NCI-H1105 (cell line): ENCODE results near the gene ABCB11.
A peak's percentile ranks its signal among the peaks of the same experiment; 100 is the strongest.
"Not testable (repeated sequence)": the region's sequence is repeated elsewhere in the genome, so short reads cannot be mapped to it uniquely, and the experiment has no call there.

Source experiments
- DNase-seq: peaks from one replicate; lab custom pipeline; 2025; lab: John Stamatoyannopoulos, UW

The ABCB11 gene

DNA sequence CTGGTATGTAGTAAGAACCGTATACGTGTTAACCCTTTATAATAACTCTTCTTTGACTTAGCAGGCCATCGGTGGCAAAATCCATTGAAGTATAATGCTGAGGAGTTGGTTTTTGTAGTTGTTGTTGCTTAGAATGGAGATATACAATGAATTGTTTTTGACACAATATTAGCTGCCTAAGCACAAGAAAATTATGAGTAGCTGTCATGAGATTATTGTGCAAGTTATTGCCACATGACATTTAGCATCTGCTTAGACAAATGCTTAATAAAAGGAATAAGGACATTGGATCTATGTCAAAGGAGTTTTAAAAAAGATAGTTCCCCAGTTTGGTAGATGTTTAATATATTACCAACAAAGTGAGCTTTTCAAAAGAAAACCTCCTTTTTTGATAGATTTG is 59.9 kb downstream of the ABCB11 start:
- no peak for DNase-seq

GRCh38 chr2:168970711-168971233 is 60.4 kb downstream of the ABCB11 start:
- DNase-seq: no peak

DNA sequence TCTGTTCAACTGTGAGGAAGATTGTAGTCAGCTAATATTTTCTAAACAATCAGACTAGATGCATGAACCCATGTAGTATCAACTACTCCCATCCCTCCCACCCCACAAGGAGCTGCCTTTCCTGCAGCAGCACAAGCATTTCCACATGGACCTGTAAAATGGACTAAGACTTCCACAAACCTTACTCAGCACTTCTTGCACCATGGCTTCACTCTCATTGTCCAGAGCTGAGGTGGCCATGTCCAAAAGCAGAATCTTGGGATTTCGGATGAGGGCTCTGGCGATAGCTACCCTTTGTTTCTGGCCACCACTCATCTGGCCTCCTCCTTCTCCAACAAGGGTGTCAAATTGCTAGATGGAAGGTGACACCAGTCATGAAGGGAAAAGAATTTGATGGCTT is 61.3 kb downstream of the ABCB11 start:
- no peak for DNase-seq

DNA sequence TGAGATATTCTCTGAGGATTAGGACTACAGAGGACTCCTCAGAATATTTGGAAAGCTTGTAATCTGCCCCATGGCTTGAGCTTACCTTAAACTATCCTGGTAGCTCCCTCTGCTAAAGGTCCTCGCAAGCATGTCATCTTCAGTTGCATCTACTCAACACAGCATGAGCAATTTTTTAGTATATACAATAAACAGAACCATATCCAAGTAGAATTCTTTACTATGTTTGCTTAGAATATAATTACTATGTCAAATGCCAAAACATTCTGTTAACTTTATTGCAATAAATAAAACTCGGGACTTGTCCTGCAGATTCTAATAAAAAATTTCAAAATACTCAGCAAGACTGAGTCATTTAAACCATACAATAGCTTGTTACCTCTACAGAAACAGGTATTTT is 62.8 kb downstream of the ABCB11 start:
- DNase-seq: no peak

- DNase-seq: no peak
Measured at GRCh38 chr2:168964251-168964807, 66.8 kb downstream of the ABCB11 start.

- no peak for DNase-seq
Measured at GRCh38 chr2:168962636-168963035, 68.5 kb downstream of the ABCB11 start.

DNA sequence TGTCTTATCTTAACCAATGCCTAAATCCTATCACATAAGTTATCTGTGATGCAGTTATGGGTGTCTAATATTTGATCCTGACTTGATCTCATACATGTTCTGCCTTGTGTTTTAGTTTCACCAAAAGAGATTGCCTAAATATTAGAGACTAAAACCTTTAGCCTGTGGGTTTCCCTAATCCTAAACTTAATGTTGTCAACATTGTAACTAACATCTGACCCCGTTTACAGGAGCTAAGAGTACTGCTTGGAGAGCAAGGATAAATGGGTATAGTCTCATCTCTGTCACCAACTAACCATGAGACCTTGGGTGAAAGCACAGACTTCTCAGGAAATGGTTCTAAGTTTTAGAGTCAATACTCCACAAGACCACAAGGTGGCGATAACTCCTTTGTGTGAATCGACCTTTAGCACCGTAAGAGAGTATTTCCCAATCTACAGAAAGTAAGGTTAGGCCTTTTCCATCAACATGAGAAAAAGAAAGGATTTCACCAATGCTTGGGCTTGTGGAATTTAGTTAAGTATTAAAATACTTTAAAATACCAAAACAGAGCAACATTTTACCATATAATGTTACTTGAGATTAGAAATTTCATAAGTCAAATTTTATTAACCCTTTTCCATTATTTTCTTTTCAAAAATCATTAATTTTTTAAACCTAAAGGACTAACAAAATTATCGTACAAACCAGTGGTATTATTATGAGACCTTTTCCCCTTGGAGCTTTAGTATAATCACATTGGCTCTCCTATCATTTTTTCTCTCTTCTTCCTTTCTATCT is 69.5 kb downstream of the ABCB11 start:
- DNase-seq: peak; percentile 31

DNA sequence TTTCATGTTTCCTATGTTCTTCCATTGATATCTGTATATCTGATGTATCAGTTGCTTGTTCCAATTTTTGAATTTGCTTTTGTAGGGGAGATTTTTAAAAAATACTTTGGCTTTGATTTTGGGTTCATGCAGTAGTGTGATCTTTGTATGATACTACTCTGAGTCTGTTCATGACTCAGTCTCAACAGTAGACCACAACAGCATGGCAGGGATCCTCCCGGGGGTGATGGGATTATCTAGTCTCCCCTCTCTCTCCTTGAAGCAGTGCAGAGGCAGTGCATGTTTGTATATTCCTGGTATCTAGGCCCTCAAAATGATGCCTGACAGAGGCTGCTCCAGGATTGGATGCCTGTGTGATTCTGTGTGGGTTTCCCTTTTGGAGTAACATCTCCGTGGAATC is 74.7 kb downstream of the ABCB11 start:
- DNase-seq: no peak

DNA sequence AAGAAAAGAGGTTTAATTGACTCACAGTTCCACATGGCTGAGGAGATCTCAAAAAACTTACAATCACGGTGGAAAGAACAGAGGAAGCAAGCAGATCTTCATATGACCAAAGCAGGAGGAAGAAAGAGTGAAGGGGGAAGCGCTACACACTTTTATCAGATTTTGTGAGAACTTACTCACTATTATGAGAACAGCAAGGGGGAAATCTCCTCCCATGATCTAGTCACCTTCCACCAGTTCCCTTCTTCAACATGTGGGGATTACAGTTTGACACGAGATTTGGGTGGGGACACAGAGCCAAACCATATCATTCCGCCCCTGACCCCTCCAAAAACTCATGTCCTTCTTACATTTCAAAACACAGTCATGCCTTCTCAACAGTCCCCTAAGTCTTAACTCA is 75.8 kb downstream of the ABCB11 start:
- DNase-seq: no peak

DNA sequence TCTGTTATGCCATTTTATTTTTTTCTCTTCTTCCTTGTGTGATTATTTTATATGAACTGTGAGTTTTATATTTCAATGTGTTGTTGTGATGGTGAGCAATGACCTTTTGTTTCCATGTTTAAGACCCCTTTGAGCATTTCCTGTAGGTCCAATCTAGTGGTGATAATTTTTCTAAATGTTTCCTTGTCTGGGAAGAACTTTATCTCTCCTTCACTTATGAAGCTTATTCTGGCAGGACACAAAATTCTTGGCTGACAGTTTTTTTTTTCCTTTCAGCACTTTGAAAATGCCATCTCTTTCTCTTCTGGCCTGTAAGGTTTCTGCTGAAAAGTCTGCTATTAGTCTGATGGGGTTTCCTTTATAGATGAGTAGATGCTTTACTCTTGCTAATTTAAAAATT is 76.9 kb downstream of the ABCB11 start:
- no peak for DNase-seq

DNA sequence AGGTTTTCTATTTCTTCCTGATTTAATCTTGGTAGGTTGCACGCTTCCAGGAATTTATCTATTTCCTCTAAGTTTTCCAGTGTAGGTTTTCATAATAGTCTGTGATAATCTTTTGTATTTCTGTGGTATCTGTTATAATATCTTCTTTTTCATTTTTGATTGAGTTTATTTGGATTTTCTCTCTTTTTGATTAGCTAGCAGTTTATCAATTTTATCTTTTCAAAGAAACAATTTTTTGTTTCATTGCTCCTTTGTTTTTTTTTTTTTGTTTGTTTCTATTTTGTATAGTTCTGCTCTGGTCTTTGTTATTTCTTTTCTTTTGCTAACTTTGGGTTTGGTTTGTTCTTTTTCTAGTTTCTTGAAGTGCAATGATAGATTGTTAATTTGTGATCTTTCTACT is 78.7 kb downstream of the ABCB11 start:
- no peak for DNase-seq

DNA sequence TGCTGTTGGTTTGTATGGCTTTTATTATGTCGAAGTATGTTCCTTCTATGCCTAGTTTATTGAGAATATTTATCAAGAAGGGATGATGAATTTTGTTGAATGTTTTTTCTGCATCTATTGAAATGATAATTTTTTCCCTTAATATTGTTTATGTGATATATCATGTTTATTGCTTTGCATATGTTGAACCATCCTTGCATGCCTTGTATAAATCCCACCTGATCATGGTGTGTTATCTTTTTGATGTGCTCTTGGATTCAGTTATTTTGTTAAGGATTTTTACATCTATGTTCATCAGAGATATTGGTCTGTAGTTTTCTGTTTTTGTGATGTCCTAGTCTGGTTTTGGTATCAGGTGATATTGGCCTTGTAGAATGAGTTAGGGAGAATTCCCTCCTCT is 79.3 kb downstream of the ABCB11 start:
- no peak for DNase-seq

GRCh38 chr2:168949324-168949723 is 81.8 kb downstream of the ABCB11 start:
- no peak for DNase-seq

- no peak for DNase-seq
Measured at GRCh38 chr2:168948621-168949212, 82.4 kb downstream of the ABCB11 start.

GRCh38 chr2:168945508-168945907 is 85.6 kb downstream of the ABCB11 start:
- DNase-seq: no peak

- DNase-seq: no peak
Measured at GRCh38 chr2:168944065-168944464, 87.1 kb downstream of the ABCB11 start.

GRCh38 chr2:168941297-168941696 is 89.8 kb downstream of the ABCB11 start:
- no peak for DNase-seq

DNA sequence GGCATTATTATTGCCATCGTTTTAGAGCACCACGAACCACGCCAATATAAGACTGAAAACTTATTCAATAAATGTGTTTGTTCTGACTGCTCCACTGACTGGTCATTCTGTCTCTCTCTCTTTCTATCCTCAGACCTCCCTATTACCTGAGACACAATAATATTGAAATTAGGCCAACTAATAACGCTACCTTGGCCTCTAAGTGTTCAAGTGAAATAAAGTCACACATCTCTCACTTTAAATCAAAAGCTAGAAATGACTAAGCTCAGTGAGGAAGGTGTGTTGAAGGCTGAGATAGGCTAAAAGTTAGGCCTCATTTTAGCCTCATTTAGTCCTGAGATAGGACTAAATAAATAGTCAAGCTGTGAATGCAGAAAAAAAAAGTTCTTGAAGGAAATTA is 91.2 kb downstream of the ABCB11 start:
- DNase-seq: no peak

DNA sequence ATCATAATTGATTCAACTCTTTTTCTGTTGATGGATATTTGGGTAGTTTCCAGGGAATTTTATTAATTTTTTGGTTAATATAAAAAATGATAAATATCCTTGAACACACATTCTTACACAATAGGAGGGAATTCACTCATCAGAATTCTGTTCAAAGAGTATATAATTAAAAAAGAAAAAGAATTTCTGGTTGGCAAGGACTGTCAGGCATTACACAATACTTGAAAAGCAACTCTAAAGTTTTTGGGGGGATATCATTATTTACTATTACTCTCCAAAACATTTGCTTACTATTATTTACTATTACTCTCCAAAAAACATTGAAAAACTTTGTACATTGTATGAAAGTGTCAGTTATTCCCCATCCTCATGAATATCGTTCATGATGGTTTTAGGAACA is 92.1 kb downstream of the ABCB11 start:
- no peak for DNase-seq

- DNase-seq: no peak
Measured at GRCh38 chr2:168935810-168936581, 95.1 kb downstream of the ABCB11 start.

DNA sequence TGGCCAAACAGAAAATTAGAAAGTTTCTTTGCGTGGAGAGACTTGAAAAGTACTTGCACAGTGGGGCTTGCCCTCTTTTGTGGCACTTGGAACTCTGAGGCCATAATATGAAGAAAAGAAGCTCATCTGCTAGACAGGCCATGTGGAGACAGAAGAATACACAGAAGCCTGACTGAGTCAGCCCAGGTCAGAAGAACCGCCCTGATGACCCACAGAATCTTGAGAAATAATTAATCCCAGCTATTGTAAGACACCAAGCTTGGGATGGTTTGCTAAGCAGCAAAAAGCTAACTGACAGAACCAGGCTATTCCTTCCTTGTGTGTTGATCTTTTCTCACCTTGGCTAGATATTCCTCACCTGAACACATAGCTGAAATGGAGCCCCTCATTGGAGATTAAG is 96.3 kb downstream of the ABCB11 start:
- no peak for DNase-seq

DNA sequence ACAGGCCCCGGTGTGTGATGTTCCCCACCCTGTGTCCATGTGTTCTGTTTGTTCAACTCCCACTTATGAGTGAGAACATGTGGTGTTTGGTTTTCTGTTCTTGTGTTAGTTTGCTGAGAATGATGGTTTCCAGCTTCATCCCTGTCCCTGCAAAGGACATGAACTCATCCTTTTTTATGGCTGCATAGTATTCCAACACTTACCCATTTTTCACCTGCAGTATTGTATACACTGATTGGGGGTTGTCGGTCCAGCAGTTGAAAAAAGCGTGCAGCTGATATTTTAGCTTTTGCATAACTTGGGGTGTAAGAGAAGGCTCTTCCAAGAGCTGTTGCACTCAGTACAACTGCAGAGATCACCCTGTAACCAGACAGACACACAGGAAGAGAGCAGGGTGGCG is 99.0 kb downstream of the ABCB11 start:
- DNase-seq: not testable (repeated sequence)

DNA sequence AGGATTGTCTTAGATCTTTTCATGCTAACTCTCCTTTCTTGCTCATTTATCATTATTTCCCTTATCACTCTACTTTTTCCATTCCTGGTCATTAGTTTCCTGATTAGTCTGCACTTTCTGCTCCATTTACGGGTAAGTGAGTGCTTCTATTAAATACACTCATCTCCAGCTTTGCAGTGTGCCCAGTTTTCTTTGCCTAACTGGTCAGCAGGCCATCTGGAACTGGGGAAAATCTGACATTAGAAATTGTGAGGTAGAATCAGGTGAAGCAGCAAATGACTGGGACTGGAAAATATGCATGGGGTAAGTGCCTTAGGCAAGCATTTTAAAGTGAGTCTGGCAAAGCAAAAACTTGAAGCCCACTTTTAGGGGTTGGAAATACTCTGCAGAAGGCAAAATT is 100.9 kb downstream of the ABCB11 start:
- DNase-seq: no peak
